Measurements from ENCODE around the gene CORO7.

DNA sequence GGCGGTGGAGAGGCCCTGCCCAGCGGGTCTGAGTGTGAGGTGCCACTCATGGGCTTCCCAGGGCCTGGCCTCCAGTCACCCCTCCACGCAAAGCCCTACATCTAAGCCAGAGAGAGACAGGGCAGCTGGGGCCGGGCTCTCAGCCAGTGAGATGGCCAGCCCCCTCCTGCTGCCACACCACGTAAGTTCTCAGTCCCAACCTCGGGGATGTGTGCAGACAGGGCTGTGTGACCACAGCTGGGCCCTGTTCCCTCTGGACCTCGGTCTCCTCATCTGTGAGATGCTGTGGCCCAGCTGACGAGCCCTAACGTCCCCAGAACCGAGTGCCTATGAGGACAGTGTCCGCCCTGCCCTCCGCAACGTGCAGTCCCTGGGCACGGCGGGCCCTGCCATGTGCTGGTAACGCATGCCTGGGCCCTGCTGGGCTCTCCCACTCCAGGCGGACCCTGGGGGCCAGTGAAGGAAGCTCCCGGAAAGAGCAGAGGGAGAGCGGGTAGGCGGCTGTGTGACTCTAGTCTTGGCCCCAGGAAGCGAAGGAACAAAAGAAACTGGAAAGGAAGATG lies 33.5 kb downstream of the CORO7 start:
- no peak for TF ChIP-seq GATA3 (IDR thresholded peaks at IDR 0.05; ENCODE audit: low read depth, low read length)
- TF ChIP-seq GATA2 (IDR thresholded peaks at IDR 0.05; ENCODE audit: low read depth, low read length): no peak

Measured in SH-SY5Y (cell line).